Measurements from ENCODE around the gene LRRTM2.
"Not testable (repeated sequence)": the region's sequence is repeated elsewhere in the genome, so short reads cannot be mapped to it uniquely, and the experiment has no call there.

LRRTM2 gene

GRCh38 chr5:138837160-138837559, 38.0 kb downstream of the LRRTM2 start:
- no peak for DNase-seq (ENCODE audit: low spot score)

- not testable (repeated sequence) for DNase-seq (ENCODE audit: low spot score)
These were observed 40.3 kb downstream of the LRRTM2 start for GRCh38 chr5:138834853-138835252.

- no peak for DNase-seq (ENCODE audit: low spot score)
These were observed 41.2 kb downstream of the LRRTM2 start for GRCh38 chr5:138833726-138834480.

GRCh38 chr5:138833080-138833479, 42.1 kb downstream of the LRRTM2 start:
- DNase-seq (ENCODE audit: low spot score) = no peak

DNA sequence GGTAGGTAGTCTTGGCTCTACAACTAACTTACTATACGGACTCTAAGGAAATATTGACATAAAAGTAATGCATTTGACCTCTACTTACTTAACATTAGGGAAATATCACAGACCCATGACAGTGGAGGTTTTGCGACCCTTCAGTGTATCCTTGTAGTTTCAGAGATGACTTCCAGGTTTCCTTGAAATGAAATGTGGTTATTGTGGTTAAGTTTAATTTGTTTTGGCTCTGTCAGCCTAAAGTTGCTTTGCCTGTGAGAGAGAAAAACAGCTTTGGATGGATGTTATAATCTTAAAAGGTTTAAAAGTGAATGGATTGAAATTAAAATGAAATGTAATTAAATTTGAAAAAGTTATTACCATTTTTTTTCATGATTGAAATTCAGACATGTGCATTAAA, 42.9 kb downstream of the LRRTM2 start:
- DNase-seq (ENCODE audit: low spot score) = no peak

DNA sequence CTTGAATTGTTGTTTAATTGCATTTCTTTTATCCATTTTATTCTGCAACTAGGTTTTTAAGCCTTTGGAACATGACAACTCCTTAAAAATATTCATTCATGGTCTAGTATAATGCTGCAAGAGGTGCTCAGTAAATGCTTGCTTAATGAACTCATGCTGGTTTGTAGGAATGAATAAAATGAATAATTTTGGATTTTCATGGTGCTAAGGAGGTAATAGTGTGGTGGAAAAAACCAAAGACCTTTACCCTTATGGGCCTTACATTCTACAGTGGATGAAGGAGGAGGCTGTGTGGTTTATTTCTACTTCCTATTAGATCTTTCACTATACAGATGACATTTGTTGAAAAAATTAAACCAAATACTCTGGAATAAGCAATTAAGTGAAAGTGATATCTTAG, 43.4 kb downstream of the LRRTM2 start:
- no peak for DNase-seq (ENCODE audit: low spot score)

- DNase-seq (ENCODE audit: low spot score) = no peak
These were observed 45.8 kb downstream of the LRRTM2 start for GRCh38 chr5:138829341-138829740.

DNA sequence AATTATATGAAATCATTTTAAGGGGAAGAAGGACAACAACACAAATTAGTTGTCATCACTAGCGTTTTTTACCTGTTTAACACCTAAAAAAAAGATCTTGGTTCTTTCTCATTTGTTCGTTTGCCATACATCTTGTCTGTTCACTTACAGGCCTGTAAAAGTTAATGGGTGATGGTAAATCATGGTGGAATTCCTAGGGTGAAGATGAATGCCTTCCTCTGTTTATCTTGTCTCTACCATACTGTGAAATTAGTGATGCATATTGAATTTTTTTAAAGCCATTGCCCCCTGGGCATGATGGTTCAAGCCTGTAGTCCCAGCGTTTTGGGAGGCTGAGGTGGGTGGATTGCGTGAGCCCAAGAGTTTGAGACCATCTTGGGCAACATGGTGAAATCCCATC, 46.6 kb downstream of the LRRTM2 start:
- DNase-seq (ENCODE audit: low spot score) = no peak

GRCh38 chr5:138824924-138825863, 49.9 kb downstream of the LRRTM2 start:
- DNase-seq (ENCODE audit: low spot score) = no peak

DNA sequence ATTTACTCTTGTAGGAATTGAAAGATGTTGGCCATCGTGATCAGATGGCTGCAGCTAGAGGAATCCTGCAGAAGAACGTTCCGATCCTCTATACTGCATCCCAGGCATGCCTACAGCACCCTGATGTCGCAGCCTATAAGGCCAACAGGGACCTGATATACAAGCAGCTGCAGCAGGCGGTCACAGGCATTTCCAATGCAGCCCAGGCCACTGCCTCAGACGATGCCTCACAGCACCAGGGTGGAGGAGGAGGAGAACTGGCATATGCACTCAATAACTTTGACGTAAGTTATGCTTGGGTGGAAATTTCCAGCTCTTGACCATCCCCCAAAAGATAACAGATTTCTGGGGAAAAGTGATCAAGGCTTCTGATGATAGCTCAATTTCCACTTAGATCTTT, 50.6 kb downstream of the LRRTM2 start:
- no peak for DNase-seq (ENCODE audit: low spot score)

- no peak for DNase-seq (ENCODE audit: low spot score)
These were observed 54.4 kb downstream of the LRRTM2 start for GRCh38 chr5:138820695-138821094.

DNA sequence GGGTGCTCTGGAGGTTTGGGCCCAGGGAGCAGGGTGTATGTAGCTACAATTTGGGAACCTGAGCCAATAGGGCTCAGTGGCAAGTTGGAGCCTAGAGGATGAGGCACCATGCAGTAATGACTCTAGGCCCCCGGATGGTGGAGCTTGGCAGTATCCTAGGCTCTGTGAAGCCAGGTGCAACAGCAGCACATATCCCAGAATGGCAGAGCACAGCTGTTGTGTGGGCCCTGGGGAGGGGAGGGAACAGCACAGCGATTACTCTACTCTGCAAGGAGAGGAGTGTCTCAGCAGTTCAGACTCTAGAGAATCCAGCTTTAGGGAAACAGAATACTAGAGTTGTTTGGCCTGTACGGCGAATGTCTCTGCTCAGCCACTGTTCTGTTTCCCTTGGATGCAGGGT, 56.1 kb downstream of the LRRTM2 start:
- DNase-seq (ENCODE audit: low spot score) = no peak
